Lower leg skin (tissue), 3 donors: Measurements from ENCODE around the gene TACR2.

Source experiments
- CTCF ChIP-seq, 3 donors: fragments of 450-650 bp; IDR thresholded peaks; one replicate each; pipeline ENCODE4 v1.5.1; 2016; ENCODE audit warnings: antibody characterized with exemption in 3 of 3, mild to moderate bottlenecking in 3 of 3, moderate library complexity in 2 of 3
- POLR2A ChIP-seq, 2 donors: fragments of 450-650 bp; IDR thresholded peaks; one replicate each; pipeline ENCODE4 v1.6.1; 2016 to 2017; ENCODE audit warnings: antibody characterized with exemption in 2 of 2, mild to moderate bottlenecking in 1 of 2, moderate library complexity in 1 of 2

DNA sequence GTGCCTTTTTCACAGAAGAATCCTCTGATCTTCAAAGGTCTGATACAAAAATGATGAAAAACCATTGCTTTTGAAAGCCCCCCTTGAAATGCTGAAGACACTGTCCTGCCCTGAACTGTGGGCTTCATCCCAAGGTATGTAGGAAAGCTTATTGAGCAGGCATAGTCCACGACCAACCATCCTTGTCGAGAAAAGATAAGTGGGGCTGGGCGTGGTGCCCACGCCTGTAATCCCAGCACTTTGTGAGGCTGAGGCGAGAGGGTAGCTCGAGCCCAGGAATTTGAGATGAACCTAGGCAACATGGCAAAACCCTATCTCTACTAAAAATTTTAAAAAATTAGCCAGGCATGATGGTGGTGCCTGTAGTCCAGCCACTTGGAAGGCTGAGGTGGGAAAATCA lies 25.6 kb downstream of the TACR2 start:
- TF ChIP-seq CTCF (IDR thresholded peaks at IDR 0.05) (no peak), POLR2A (IDR thresholded peaks at IDR 0.05) (no peak)
